H1 (cell line): ENCODE results near the gene LGALS3. TPM values are rescaled to one million over a fixed set of nuclear protein-coding genes. Genes with fewer than 3 reads are reported as not detected.

ENCODE experiments used
- CTCF ChIA-PET: fragments of 300-600 bp; sonication (Branson Sonifier 250); formaldehyde crosslinking; loops from one replicate; lab custom pipeline; 2021; ENCODE audit not compliant: partially characterized antibody; lab: Charles Lee
- POLR2A ChIA-PET: fragments of 300-600 bp; sonication (Branson Sonifier 250); formaldehyde crosslinking; loops from one replicate; lab custom pipeline; 2021; ENCODE audit warnings: inconsistent platforms; ENCODE audit not compliant: partially characterized antibody; lab: Charles Lee
- DNase-seq, 2 experiments: peaks; one replicate each; pipeline versions ENCODE4 v3.0.0 to v3.0.0-alpha.2; 2010 to 2022; ENCODE audit warnings: low spot score in 2 of 2, low read depth in 1 of 2, mixed read lengths in 1 of 2
- FAIRE-seq: peaks from 2 replicates; lab custom pipeline; 2011; peaks lifted over from hg19 to GRCh38; lab: Jason Lieb, UNC
- H2AFZ ChIP-seq: 2 replicates; pipeline ENCODE4 v1.8.1; 2012; ENCODE audit warnings: low read length, inconsistent platforms
- H2AK5ac ChIP-seq: 2 replicates; pipeline ENCODE4 v1.6.1; 2013; ENCODE audit warnings: low read depth, low read length
- H2BK120ac ChIP-seq: replicated peaks from 2 replicates; pipeline ENCODE3; 2013; ENCODE audit warnings: low read depth, low read length, inconsistent platforms
- H2BK12ac ChIP-seq: 2 replicates; pipeline ENCODE4 v1.6.1; 2013; ENCODE audit warnings: low read depth, low read length
- H2BK15ac ChIP-seq: 2 replicates; pipeline ENCODE4 v1.6.1; 2013; ENCODE audit warnings: low read length
- H2BK20ac ChIP-seq: 2 replicates; pipeline ENCODE4 v1.6.1; 2013; ENCODE audit warnings: low read length
- H2BK5ac ChIP-seq: 2 replicates; pipeline ENCODE4 v1.6.1; 2013; ENCODE audit warnings: low read depth, low read length
- H3K14ac ChIP-seq: 2 replicates; pipeline ENCODE4 v1.6.1; 2013; ENCODE audit warnings: inconsistent platforms; ENCODE audit not compliant: insufficient read length
- H3K18ac ChIP-seq: 2 replicates; pipeline ENCODE4 v1.6.1; 2013; ENCODE audit warnings: low read length; ENCODE audit errors: extremely low read depth
- H3K23ac ChIP-seq: 2 replicates; pipeline ENCODE4 v1.6.1; 2013; ENCODE audit warnings: inconsistent platforms; ENCODE audit not compliant: insufficient read length
- H3K23me2 ChIP-seq: 2 replicates; pipeline ENCODE4 v1.6.1; 2013; ENCODE audit warnings: low read depth, low read length
- H3K27ac ChIP-seq: 2 replicates; pipeline ENCODE4 v1.6.1; 2011; ENCODE audit warnings: low read depth, low read length, inconsistent platforms
- H3K27me3 ChIP-seq, 4 experiments: replicated peaks in 1 of 4; 1 replicate in 1 of 4; 2 replicates in 3 of 4; pipeline versions ENCODE4 v1.6.1 to v1.8.1; 2011 to 2013; ENCODE audit warnings: low read length in 3 of 4, mild to moderate bottlenecking in 3 of 4, inconsistent platforms in 2 of 4, mixed read lengths in 2 of 4, moderate library complexity in 1 of 4; ENCODE audit not compliant: control insufficient read depth in 3 of 4, insufficient read depth in 3 of 4; ENCODE audit errors: extremely low read depth in 1 of 4
- H3K36me3 ChIP-seq, 4 experiments: 2 replicates each; pipeline versions ENCODE4 v1.6.1 to v1.8.1; 2011 to 2013; ENCODE audit warnings: mild to moderate bottlenecking in 4 of 4, low read length in 3 of 4, moderate library complexity in 2 of 4, control low read depth in 1 of 4, inconsistent platforms in 1 of 4; ENCODE audit not compliant: insufficient read depth in 4 of 4, control insufficient read depth in 2 of 4
- H3K4ac ChIP-seq: replicated peaks from 2 replicates; pipeline ENCODE3; 2013; ENCODE audit warnings: low read length, low read depth, mixed read lengths, inconsistent platforms; ENCODE audit not compliant: insufficient read length
- H3K4me1 ChIP-seq, 4 experiments: replicated peaks in 1 of 4; 1 replicate in 1 of 4; 2 replicates in 3 of 4; pipeline versions ENCODE4 v1.6.1 to v1.8.1; 2011 to 2013; ENCODE audit warnings: low read length in 3 of 4, inconsistent platforms in 2 of 4, mixed read lengths in 1 of 4; ENCODE audit not compliant: insufficient read depth in 4 of 4, control insufficient read depth in 3 of 4
- H3K4me2 ChIP-seq, 2 experiments: 2 replicates each; pipeline versions ENCODE4 v1.6.1 to v1.8.1; 2011 to 2013; ENCODE audit warnings: low read depth in 2 of 2, low read length in 2 of 2, control low read depth in 1 of 2, inconsistent platforms in 1 of 2, mild to moderate bottlenecking in 1 of 2; ENCODE audit not compliant: insufficient read depth in 1 of 2
- H3K4me3 ChIP-seq, 4 experiments: fragments of 200-600, 300-600 bp in 1 of 4; sonication (generic), shearing (Covaris generic), sonication (Bioruptor Twin) in 1 of 4; 2 replicates each; pipeline versions ENCODE4 v1.5.1 to v1.8.1; 2011 to 2016; ENCODE audit warnings: low read length in 4 of 4, low read depth in 3 of 4, control low read depth in 2 of 4, inconsistent platforms in 2 of 4, mild to moderate bottlenecking in 2 of 4, mixed read lengths in 1 of 4, moderate library complexity in 1 of 4; ENCODE audit not compliant: insufficient read depth in 2 of 4; ENCODE audit errors: extremely low read depth in 1 of 4
- H3K56ac ChIP-seq: replicated peaks from 2 replicates; pipeline ENCODE3; 2013; ENCODE audit warnings: low read depth, mild to moderate bottlenecking, mixed read lengths, low read length, inconsistent platforms; ENCODE audit not compliant: insufficient read length
- H3K79me1 ChIP-seq: 2 replicates; pipeline ENCODE4 v1.6.1; 2013; ENCODE audit warnings: low read depth, low read length, control low read depth
- H3K79me2 ChIP-seq, 2 experiments: 2 replicates each; pipeline versions ENCODE4 v1.6.1 to v1.8.1; 2012 to 2013; ENCODE audit warnings: low read length in 2 of 2, mild to moderate bottlenecking in 2 of 2, inconsistent platforms in 1 of 2; ENCODE audit not compliant: insufficient read depth in 2 of 2, control insufficient read depth in 1 of 2
- H3K9ac ChIP-seq, 4 experiments: replicated peaks in 1 of 4; 1 replicate in 1 of 4; 2 replicates in 3 of 4; pipeline versions ENCODE4 v1.6.1 to v1.8.1; 2011 to 2013; ENCODE audit warnings: low read depth in 3 of 4, low read length in 3 of 4, control low read depth in 2 of 4, mild to moderate bottlenecking in 2 of 4, moderate library complexity in 2 of 4, inconsistent platforms in 1 of 4; ENCODE audit errors: extremely low read depth in 1 of 4
- H3K9me3 ChIP-seq, 2 experiments: 2 replicates each; pipeline versions ENCODE4 v1.6.1 to v1.8.1; 2012 to 2013; ENCODE audit warnings: mild to moderate bottlenecking in 2 of 2, moderate library complexity in 2 of 2, control low read depth in 1 of 2, inconsistent platforms in 1 of 2, low read depth in 1 of 2, low read length in 1 of 2, mixed read lengths in 1 of 2; ENCODE audit not compliant: insufficient read depth in 2 of 2
- H4K20me1 ChIP-seq, 2 experiments: replicated peaks in 1 of 2; 2 replicates each; pipeline versions ENCODE3 to v1.8.1; 2011 to 2013; ENCODE audit warnings: inconsistent platforms in 2 of 2, low read length in 2 of 2, mild to moderate bottlenecking in 1 of 2; ENCODE audit not compliant: insufficient read depth in 2 of 2, control insufficient read depth in 1 of 2
- H4K5ac ChIP-seq: 2 replicates; pipeline ENCODE4 v1.6.1; 2013; ENCODE audit warnings: low read length, low read depth, mixed read lengths, inconsistent platforms; ENCODE audit not compliant: insufficient read length
- H4K8ac ChIP-seq: 2 replicates; pipeline ENCODE4 v1.8.0; 2013; ENCODE audit warnings: mild to moderate bottlenecking, moderate library complexity, low read length, inconsistent platforms; ENCODE audit not compliant: insufficient read depth; ENCODE audit errors: extremely low read depth
- H4K91ac ChIP-seq: replicated peaks from 2 replicates; pipeline ENCODE3; 2013; ENCODE audit warnings: low read length, mixed read lengths, inconsistent platforms; ENCODE audit not compliant: insufficient read length
- ZNF274 ChIP-seq: IDR thresholded peaks from 2 replicates; pipeline ENCODE4 v1.7.0; 2012; ENCODE audit warnings: low read length, borderline replicate concordance; ENCODE audit errors: extremely low read depth
- WGBS, 2 experiments: shearing (Covaris generic) in 1 of 2; methylation state at CpG; one replicate each; pipeline versions ENCODE4 v1.1.6 to v1.1.7; 2013 to 2015; ENCODE audit warnings: low lambda C conversion rate in 2 of 2, mixed read lengths in 2 of 2, inconsistent platforms in 1 of 2, low coverage in 1 of 2, missing lambda C conversion rate in 1 of 2; ENCODE audit not compliant: insufficient replicate concordance in 2 of 2, insufficient coverage in 1 of 2, insufficient read length in 1 of 2; ENCODE audit errors: extremely low coverage in 1 of 2, missing lambda C conversion rate in 1 of 2; 5-methylcytosine and 5-hydroxymethylcytosine counted together
- polyA plus RNA-seq, 7 experiments: library from polyadenylated mRNA; depleted of rRNA in 3 of 7; stranded (reverse) in 5 of 7; unstranded in 2 of 7; fragments of >200 nt in 5 of 7; fragments of 200-250 nt in 2 of 7; gene quantifications; 1 replicate in 5 of 7; 2 replicates in 1 of 7; 4 replicates in 1 of 7; pipeline versions ENCODE4 v1.2.1 to v1.2.3, GENCODE V29; 2011 to 2013; ENCODE audit warnings: missing spikeins in 2 of 7, mixed read lengths in 2 of 7
- total RNA-seq: library from RNA; stranded (reverse); fragmentation: NEBNext Ultra II Directional; extraction: Animal tissue kit (Norgen Biotek cat#: 25700); gene quantifications from 2 replicates; pipeline ENCODE4 v1.2.1, GENCODE V29; 2021

LGALS3 gene
- total and polyA plus RNA-seq, 2 of the 8 experiments (the other 6 are each of a cell fraction or from before 2014, with no cell fraction given): 9.7 to 14.5 TPM

- FAIRE-seq: no peak
- peaks cover 0 to 3% (median 1%) of the 10 kb centered on the region in 4 experiments; a peak in 2 of 7 replicates for H3K4me1 ChIP-seq
- H3K9me3 ChIP-seq: no peaks in the 10 kb centered on the region
- WGBS, 2 experiments: 91% methylated on average over 5 of the region's 5 CpGs; no CpG with 5 or more reads in 1 of the 2 experiments
- no peaks in the 10 kb centered on the region for H3K79me1 ChIP-seq
- no peak overlapping the region for H4K5ac ChIP-seq
- H2BK12ac ChIP-seq: no peak overlapping the region
- no peak overlapping the region for H2BK5ac ChIP-seq
- H2BK120ac ChIP-seq: no peak overlapping the region
- H3K23me2 ChIP-seq: peaks cover 10% of the 10 kb centered on the region
- H3K14ac ChIP-seq: no peak overlapping the region
- H3K56ac ChIP-seq: no peak overlapping the region
- no peak overlapping the region for H4K8ac ChIP-seq
- H2BK15ac ChIP-seq: no peak overlapping the region
- H3K9ac ChIP-seq: no peak overlapping the region
- H3K4ac ChIP-seq: no peak overlapping the region
- H2AFZ ChIP-seq: no peak overlapping the region
- no peak for DNase-seq
- ChIA-PET CTCF (interaction anchor here (0.8 to 1.2 kb wide), 2 partner anchors 11 to 34 kb away, joined by 3 read pairs; no protein-coding TSS in a partner anchor), POLR2A (no interaction called here)
- no peak overlapping the region for H3K4me2 ChIP-seq
- no peak overlapping the region for H3K18ac ChIP-seq
- no peak overlapping the region for H2BK20ac ChIP-seq
- H3K27ac ChIP-seq: no peak overlapping the region
- no peak overlapping the region for H4K91ac ChIP-seq
- H3K4me3 ChIP-seq: no peak overlapping the region
- H3K36me3 ChIP-seq: no peaks in the 10 kb centered on the region
- H2AK5ac ChIP-seq: no peak overlapping the region
- no peaks in the 10 kb centered on the region for H3K79me2 ChIP-seq
- H3K27me3 ChIP-seq: peaks cover 0 to 30% (median 17%) of the 10 kb centered on the region in 4 experiments; a peak in 6 of 7 replicates
- no peak overlapping the region for H3K23ac ChIP-seq
- H4K20me1 ChIP-seq: no peaks in the 10 kb centered on the region
- TF ChIP-seq ZNF274: no peak
Observed at GRCh38 chr14:55126932-55127459, 2.1 kb upstream of the LGALS3 start.
